ENCODE measurements around the gene COX6A2. TPM values are rescaled to one million over a fixed set of nuclear protein-coding genes. Genes with fewer than 3 reads are reported as not detected.

The COX6A2 gene
- total RNA-seq, 2 experiments from 2014 or later: not detected

DNA sequence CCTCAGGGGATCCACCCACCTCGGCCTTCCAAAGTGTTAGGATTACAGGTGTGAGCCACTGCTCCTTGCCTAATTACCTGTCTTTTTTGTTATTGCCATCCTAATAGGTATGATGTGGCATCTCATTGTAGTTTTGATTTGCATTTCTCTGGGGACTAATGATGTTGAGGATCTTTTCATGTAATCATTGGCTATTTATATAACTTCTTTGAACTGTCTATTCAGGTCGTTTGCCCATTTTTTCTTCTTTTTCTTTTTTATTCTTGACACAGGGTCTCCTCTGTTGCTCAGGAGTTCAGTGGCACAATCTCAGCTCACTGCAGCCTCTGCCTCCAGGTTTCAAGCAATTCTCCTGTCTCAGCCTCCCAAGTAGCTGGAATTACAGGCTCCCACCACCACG, 42.5 kb upstream of the COX6A2 start:
- CTCF ChIA-PET: no interaction called here
- Histone ChIP-seq H3K36me3 (ENCODE audit: insufficient read depth, low read length) (peaks cover 8% of the 10 kb centered on the region), H3K4me3 (ENCODE audit: low read length) (no peak overlapping the region), H3K27ac (ENCODE audit: low read depth in 1 of 2, low read length in 2 of 2) (no peak overlapping the region), H3K4me1 (ENCODE audit: insufficient read depth, low read length) (peaks cover 47% of the 10 kb centered on the region), H3K9me3 (ENCODE audit: control insufficient read depth in 1 of 2, insufficient read depth in 1 of 2, low read length in 2 of 2) (peaks cover 0 to 6% of the 10 kb centered on the region in 2 experiments), H3K27me3 (ENCODE audit: control insufficient read depth in 1 of 2, insufficient read depth in 2 of 2, low read length in 2 of 2) (peaks cover 10 to 24% of the 10 kb centered on the region in 2 experiments)
- no peak overlapping the region for H3K27ac Mint-ChIP-seq
- peaks cover 12% of the 10 kb centered on the region for H3K36me3 Mint-ChIP-seq (ENCODE audit: low read depth)
- H3K9me3 Mint-ChIP-seq: no peaks in the 10 kb centered on the region
- DNase-seq (no peak), ATAC-seq (ENCODE audit: poor library complexity) (no peak)
- no peak overlapping the region for H3K4me3 Mint-ChIP-seq
- TF ChIP-seq, protein P1, sequence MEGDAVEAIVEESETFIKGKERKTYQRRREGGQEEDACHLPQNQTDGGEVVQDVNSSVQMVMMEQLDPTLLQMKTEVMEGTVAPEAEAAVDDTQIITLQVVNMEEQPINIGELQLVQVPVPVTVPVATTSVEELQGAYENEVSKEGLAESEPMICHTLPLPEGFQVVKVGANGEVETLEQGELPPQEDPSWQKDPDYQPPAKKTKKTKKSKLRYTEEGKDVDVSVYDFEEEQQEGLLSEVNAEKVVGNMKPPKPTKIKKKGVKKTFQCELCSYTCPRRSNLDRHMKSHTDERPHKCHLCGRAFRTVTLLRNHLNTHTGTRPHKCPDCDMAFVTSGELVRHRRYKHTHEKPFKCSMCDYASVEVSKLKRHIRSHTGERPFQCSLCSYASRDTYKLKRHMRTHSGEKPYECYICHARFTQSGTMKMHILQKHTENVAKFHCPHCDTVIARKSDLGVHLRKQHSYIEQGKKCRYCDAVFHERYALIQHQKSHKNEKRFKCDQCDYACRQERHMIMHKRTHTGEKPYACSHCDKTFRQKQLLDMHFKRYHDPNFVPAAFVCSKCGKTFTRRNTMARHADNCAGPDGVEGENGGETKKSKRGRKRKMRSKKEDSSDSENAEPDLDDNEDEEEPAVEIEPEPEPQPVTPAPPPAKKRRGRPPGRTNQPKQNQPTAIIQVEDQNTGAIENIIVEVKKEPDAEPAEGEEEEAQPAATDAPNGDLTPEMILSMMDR (IDR thresholded peaks at IDR 0.05): no peak
- H3K4me1 Mint-ChIP-seq (ENCODE audit: low read depth): peaks cover 10% of the 10 kb centered on the region
- intact Hi-C loops (cut with DNase I, micrococcal nuclease): loop anchor here in 1 of 2 experiments (5.0 kb wide), 1 partner anchor 387 kb away; no protein-coding TSS in a partner anchor
- H3K27me3 Mint-ChIP-seq: peaks cover 13% of the 10 kb centered on the region
- POLR2A ChIA-PET: interaction anchor here (1.6 kb wide), 1 partner anchor 10 kb away, joined by 7 read pairs; no protein-coding TSS in a partner anchor

DNA sequence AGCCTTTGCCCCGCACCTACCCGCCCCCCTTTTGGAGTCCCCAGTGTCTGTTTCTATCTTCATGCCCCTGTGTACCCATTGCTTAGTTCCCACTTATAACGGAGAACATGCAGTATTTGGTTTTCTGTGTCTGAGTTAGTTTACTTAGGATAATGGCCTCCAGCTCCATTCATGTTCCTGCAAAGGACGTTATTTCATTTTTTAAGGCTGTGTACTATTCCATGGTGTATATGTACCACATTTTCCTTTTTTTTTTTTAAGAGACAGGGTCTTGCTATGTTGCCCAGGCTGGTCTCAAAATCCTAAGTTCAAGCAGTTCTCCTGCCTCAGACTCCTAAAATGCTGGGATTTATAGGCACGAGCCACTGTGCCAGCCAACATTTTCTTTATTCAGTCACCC, 39.7 kb upstream of the COX6A2 start:
- Histone ChIP-seq H3K4me3 (ENCODE audit: low read length) (no peak overlapping the region), H3K4me1 (ENCODE audit: insufficient read depth, low read length) (peaks cover 37% of the 10 kb centered on the region), H3K9me3 (ENCODE audit: control insufficient read depth in 1 of 2, insufficient read depth in 1 of 2, low read length in 2 of 2) (peaks cover 0 to 4% of the 10 kb centered on the region in 2 experiments), H3K36me3 (ENCODE audit: insufficient read depth, low read length) (peaks cover 19% of the 10 kb centered on the region), H3K27me3 (ENCODE audit: control insufficient read depth in 1 of 2, insufficient read depth in 2 of 2, low read length in 2 of 2) (peaks cover 8 to 15% of the 10 kb centered on the region in 2 experiments), H3K27ac (ENCODE audit: low read depth in 1 of 2, low read length in 2 of 2) (no peak overlapping the region)
- H3K27me3 Mint-ChIP-seq: peaks cover 7% of the 10 kb centered on the region
- peaks cover 6% of the 10 kb centered on the region for H3K4me1 Mint-ChIP-seq (ENCODE audit: low read depth)
- ATAC-seq (ENCODE audit: poor library complexity): no peak
- intact Hi-C loops (cut with DNase I, micrococcal nuclease): no loop called here
- CTCF ChIA-PET: no interaction called here
- H3K36me3 Mint-ChIP-seq (ENCODE audit: low read depth): peaks cover 33% of the 10 kb centered on the region
- TF ChIP-seq, protein P1 (IDR thresholded peaks at IDR 0.05): no peak
- POLR2A ChIA-PET: no interaction called here
- DNase-seq: no peak
- no peaks in the 10 kb centered on the region for H3K9me3 Mint-ChIP-seq
- no peak overlapping the region for H3K27ac Mint-ChIP-seq
- no peak overlapping the region for H3K4me3 Mint-ChIP-seq

GRCh38 chr16:31467151-31467773, 39.1 kb upstream of the COX6A2 start:
- POLR2A ChIA-PET: no interaction called here
- H3K4me1 ChIP-seq (ENCODE audit: insufficient read depth, low read length): peaks cover 31% of the 10 kb centered on the region
- Mint-ChIP-seq H3K27me3 (peaks cover under 1% of the 10 kb centered on the region), H3K27ac (no peak overlapping the region), H3K4me3 (no peak overlapping the region), H3K9me3 (no peaks in the 10 kb centered on the region), H3K4me1 (ENCODE audit: low read depth) (peaks cover under 1% of the 10 kb centered on the region), H3K36me3 (ENCODE audit: low read depth) (peaks cover 36% of the 10 kb centered on the region)
- H3K9me3 ChIP-seq (ENCODE audit: control insufficient read depth in 1 of 2, insufficient read depth in 1 of 2, low read length in 2 of 2): no peaks in the 10 kb centered on the region
- H3K27me3 ChIP-seq (ENCODE audit: control insufficient read depth in 1 of 2, insufficient read depth in 2 of 2, low read length in 2 of 2): peaks cover 2 to 11% of the 10 kb centered on the region in 2 experiments
- intact Hi-C loops (cut with DNase I, micrococcal nuclease): no loop called here
- H3K27ac ChIP-seq (ENCODE audit: low read depth in 1 of 2, low read length in 2 of 2): no peak overlapping the region
- CTCF ChIA-PET: no interaction called here
- no peak for ATAC-seq (ENCODE audit: poor library complexity)
- TF ChIP-seq, protein P1 (IDR thresholded peaks at IDR 0.05): no peak
- peak in 3 of 14 experiments; percentile 29 to 57 (median 30) for DNase-seq
- peaks cover 25% of the 10 kb centered on the region for H3K36me3 ChIP-seq (ENCODE audit: insufficient read depth, low read length)
- H3K4me3 ChIP-seq (ENCODE audit: low read length): no peak overlapping the region
